Astrocyte (in vitro differentiated cells and primary cell): ENCODE data around the gene NMRK1.

Experiments used
- CTCF ChIP-seq: IDR thresholded peaks from 2 replicates; pipeline ENCODE4 v1.5.1; 2011; ENCODE audit warnings: low read depth, mild to moderate bottlenecking, inconsistent platforms, low read length, moderate library complexity; ENCODE audit not compliant: insufficient read depth
- EZH2 ChIP-seq: IDR thresholded peaks from 2 replicates; pipeline ENCODE4 v1.6.1; 2012; ENCODE audit warnings: mild to moderate bottlenecking, low read length, inconsistent platforms; ENCODE audit not compliant: insufficient read depth

GRCh38 chr9:75071530-75072122 is 16.3 kb downstream of the NMRK1 start:
- no peak for TF ChIP-seq CTCF
- TF ChIP-seq EZH2: no peak
